ENCODE data around the gene LRRC51. TPM values are rescaled to one million over a fixed set of nuclear protein-coding genes. Genes with fewer than 3 reads are reported as not detected.

LRRC51 gene, protein sequence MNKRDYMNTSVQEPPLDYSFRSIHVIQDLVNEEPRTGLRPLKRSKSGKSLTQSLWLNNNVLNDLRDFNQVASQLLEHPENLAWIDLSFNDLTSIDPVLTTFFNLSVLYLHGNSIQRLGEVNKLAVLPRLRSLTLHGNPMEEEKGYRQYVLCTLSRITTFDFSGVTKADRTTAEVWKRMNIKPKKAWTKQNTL
- 11.4 TPM for total RNA-seq

DNA sequence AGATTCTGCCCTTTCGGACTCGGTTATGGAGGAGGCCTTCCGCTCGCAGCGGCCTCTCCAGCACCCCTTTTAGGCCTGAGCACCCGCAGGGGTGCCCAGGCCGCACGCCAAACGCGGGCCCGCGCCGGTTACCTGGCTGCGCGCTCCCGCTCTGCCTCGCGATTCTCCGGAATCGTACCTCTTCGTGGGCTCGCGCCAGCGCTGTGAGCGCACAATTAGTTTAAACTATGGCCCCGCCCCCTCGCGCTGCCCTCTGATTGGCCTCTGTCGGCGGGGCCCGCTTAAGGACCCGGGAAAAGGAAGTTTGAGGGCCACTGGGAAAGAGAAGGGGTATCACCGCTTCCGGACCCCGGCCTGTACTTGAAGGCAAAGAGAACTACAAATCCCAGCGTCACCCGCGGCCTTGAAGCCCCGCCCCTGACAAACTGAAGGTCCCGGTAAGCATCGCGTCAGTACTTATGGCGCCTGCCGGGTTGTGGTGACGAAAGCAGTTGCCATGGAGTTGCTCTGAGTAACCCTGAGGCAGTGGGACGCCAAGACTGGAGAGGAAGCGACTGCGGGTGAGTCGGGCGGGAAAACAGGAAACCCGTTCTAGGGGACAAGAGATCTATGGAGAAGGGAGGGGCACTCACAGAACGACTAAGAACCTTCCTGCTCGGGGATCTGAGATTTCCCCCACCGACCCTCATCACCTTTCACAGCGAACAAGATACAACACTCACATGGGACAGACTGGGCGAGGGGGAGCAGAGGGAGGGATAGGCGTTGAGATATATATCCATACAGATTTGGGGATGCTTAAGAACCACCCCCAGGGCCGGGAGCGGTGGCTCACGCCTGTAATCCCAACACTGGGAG, at the start of gene LRRC51, which contains the start of gene NUMA1:
LRRC51 (plus strand) TSS at position 525 of the 858 bp plus-strand sequence. CDS start 8,234 bp downstream, outside the sequence.
NUMA1 (minus strand) TSS at position 217 of the 858 bp plus-strand sequence. CDS start 44,599 bp downstream, outside the sequence.
- peak; percentile 99 for DNase-seq

DNA sequence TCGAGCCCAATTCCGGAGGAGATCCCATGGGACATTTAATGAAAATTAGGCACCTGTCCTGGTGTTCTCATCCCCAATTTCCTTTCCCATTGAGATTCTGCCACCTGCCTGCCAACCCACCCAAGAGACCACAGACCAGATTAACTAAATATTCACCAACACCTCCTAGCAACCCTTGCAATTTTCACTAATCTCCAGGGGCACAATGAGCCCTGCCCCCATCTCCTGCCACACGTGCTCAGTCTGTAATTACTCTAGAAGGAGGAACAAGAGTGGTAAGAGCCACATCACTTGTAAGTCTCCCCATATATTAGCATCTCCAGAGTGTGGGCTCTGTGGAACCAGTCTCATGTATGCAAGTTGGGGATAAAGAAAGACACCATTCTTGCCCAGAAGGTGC, 44.0 kb upstream of the LRRC51 start:
- DNase-seq: no peak

DNA sequence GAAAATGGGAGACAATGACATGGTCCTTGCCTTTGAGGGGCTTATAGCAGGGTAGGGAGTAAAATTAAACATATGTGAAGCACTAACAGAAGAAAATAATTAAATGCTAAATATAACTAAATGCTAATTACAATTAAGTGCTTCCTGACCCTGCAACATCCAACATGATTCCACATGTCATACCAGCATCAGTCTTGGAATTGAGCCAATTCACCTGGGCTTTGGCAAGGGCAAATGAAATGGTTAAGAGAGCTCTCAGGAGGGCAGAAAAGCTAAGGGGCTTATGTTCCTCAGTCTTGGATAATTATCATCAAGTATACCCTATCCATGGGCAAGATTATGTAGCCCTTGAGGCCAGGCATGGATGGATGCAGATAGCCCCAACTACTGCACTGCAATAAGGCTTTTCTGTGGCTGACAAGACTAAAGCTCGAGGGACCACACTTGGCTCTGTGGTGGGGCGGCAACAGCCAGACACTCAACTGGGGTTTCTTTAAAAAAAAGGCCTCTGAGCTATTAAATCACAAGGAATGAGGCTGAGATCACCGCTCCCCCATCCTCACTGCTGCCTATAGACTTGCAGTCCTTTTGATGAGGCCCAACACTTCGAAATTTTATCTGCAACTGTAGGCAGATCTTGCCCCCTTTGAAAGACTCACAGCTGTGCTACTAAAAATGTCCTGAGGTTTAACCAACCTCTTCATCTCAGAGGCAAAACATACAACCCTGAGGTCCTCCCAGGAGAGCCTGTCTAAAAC, 42.9 kb upstream of the LRRC51 start:
- no peak for DNase-seq

DNA sequence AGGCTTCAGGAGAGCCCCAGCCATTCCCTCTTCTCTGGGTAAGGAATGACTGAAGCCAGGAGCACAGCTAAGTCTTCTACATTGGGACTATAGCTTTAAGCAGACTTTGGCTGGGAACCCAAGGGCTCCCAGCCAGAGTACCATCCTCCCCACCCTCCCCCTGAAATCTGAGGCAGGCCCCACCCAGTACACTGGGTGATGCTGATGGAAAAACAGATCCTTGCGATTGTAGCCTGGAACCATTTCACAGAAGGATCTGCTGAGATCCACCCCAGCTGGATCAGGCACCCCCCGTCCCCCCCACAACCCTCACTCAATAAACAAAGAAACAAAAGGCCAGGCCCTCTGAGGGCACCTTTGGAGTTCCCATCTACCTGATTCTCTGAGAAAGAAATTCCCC, 42.2 kb upstream of the LRRC51 start:
- peak; percentile 72 for DNase-seq

DNA sequence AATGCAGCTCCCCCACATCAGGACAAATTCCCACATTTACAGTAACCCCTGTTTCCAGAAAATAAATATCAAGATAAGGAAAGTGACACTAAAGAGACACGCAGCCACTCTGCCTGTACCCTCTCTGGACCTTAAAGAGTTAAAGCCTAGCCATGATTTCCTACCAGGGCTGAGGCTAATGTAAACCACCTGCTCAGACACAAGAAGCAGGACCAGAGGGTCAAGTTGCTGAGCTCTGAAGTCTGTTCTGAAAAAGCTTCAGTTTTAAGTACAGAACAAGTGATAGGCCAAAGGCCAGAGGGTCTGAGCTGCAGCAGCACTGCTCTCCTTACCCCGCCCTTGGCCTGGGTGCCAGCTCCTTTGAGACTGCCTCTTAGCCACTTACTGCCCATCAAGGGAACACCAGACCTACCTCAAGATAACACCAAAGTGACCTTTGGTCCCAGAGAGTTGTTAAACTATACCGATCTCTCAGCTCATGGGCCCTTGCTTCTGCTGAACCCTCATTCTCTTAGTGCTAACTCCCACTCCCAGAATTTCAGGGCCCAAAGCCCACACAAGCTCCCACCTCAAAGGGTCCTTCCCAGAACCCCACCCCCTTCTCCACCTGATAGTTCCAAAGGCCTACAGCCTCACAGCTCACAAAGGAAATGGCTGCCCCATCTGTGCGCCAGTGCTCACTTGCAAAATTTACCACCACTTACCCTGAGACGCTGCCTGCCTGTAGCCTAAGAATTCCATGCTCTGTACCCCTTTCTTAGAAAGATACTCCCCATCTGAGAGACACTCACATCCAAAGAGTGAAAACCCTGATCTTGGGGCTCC, 41.4 kb upstream of the LRRC51 start:
- DNase-seq: no peak

DNA sequence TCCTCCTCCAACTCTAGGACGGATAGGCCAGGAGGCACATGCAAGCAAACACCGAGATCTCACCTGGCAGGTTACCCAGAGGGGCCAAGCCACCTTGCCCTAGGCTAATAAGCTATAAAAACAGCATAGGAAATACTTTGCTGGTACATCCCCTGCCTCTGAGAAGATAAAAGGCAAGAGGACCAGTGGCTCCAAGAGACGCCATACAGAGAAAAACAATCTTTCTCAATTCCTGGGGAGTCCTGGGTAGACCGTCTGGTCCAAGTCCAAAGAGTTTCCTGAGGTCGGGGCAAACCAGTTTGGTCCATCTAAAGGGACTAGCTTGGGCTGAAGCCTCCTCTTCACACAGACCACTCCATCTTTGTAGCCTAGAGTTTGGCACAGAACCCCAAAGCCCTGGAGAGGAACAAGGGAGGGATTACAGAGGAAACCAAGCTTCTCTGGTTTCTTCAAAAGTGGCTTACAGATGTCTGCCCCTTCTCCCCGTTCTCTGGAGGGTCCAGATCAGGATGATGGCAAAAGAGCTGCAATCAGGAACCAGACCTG, 40.7 kb upstream of the LRRC51 start:
- no peak for DNase-seq

DNA sequence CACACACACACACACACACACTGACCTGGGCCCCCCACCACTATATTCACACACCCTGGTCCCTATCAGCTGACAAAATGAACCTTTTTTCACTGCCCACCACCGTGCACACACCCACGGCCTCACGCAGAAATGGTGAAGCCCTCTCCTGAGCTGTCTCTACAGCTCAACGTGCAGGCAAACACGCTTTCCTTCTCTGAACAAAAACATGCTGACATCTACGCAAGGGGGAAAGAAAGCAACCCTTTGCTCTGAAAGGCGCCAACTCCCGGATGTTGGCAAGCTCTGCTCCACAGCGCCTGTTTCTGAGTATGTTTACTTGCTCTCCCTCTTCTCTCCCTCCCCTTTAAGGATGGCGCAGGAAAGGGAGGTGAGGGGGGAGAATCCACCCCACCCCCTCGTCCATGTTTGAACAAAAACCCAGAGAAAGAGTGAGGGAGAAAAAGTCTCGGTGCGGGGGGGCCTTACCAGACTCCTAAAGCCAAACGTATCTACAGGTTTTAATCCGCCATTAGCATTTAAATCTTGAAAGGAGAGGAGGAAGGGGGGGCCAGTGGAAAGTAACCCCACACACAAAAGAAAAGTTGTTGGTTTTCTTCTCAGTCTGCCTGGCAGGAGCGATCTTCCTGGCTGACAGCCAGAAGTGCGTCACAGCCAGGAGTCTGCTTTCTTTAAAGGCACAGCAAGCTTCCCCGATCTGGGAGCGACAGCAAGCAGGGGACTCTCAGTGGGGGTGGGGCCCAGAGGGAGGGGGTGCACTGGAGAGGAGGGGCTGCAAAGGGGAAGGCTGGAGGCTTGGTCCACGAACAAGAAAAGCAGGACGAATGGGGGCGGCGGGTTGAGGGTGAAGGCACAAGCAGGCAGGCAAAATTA, 39.9 kb upstream of the LRRC51 start:
- peak; percentile 88 for DNase-seq

DNA sequence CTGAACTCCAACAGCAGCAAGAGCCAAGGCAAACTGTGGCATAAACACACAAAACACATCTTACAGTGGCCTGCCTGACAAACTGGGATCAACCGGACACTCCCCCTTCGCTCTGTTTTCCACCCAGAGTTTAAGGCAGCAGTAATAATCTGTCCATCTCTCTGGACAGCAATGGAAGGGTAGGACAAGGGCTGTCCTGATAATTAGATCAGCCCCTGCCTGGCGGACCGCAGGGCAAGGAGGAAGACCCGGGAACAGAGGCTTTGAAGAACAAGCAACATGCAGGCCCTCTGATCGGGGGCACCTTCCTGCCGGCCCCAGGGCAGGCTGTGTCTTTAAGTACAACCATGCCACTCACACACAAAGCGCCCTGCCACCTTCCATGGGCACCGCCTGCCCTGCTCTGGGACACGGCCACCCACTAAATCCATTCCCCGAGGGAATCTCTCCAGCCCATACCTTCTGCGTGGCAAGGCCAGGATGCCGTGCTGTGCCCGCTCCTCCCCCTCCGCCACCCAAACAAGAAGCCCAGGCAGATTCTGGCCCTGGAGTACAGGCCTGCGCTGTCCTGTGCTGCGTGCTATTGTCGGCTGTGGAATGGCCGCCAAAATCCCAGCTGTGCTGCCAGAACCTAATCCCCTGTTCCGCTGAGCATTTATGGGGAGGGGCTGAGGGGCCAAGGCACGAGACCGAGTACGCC, 39.1 kb upstream of the LRRC51 start:
- peak; percentile 80 for DNase-seq

DNA sequence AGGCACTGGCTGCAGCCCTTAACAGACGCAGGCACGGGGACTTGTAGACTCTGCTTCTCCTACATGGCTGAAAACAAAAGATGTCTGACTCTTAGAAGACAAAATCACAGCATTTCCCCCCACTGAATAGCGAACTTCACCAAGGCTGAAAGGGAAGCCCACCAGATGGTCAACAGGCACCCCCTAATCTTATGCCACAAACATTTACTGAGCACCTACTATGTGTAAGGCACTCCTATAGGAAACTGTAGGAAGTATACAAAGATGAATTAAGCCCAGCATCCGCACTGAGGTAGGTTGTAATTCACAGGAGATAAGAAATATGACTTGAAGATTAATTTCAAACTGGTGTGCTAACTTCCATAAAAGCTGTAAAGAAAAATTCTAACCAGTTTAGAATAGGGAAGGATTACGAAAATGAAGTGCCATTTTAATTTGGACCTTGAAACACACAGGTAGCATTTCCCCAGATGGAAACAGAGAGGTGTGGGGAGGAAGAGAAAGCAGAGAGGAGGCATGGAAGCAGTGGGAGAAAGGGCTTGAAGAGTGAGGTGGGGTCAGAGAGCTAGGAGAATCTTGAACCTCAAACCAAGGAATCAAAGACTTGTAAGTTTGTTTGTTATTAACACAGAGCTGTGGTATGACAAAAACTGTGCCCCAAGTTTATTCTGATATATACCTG, 38.4 kb upstream of the LRRC51 start:
- DNase-seq: no peak

DNA sequence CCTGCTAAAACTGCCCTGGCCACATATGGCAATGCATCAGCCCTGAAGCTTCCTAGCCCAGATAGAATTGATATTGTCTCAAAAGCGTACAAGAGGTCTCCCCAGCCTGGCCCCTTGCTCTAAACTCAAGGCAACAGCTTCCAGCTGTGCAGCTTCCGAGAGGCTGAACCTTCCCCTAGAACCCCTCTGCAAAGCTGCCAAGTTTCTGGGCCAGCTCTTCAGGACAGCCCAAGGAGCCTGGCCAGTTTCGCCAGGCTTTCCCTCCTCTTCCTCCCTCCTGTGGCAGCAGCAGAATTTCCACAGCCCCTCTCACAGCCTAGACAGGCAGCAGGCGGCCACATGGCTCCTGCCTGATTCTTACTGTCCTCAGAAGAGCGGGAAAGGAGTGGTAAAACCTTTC, 34.8 kb upstream of the LRRC51 start:
- DNase-seq: no peak

DNA sequence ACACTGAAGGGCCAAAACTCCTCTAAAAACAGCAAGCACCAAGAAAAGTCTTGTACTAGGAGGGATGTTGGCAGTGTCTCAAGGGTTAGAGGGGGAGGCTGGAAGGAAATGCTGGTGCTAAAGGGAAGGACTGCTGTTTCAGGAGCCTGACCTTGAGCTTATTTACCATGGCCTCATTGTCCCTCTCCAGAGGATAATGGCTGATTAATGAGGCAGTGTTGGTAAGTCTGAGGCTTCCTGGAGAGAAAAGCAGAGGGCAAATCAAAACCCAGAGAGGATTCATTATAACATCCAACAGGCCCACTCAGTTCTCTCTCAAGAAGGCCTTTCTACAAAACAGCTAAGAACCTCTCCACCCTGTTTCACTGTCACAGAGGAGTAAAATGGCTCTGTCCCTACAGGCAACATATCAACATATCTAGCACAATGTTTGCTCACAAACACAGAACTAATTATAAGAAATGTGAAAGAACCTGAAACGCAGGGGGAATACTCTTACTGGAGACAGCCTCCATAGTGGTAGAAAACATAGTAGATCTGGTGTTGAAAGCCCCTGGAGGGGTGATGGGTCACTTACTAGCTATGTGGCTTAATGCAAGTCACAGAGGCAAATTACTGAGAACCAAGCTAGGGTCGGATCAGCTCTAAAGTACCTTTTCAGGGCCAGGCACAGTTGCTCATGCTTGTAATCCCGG, 31.7 kb upstream of the LRRC51 start:
- no peak for DNase-seq

DNA sequence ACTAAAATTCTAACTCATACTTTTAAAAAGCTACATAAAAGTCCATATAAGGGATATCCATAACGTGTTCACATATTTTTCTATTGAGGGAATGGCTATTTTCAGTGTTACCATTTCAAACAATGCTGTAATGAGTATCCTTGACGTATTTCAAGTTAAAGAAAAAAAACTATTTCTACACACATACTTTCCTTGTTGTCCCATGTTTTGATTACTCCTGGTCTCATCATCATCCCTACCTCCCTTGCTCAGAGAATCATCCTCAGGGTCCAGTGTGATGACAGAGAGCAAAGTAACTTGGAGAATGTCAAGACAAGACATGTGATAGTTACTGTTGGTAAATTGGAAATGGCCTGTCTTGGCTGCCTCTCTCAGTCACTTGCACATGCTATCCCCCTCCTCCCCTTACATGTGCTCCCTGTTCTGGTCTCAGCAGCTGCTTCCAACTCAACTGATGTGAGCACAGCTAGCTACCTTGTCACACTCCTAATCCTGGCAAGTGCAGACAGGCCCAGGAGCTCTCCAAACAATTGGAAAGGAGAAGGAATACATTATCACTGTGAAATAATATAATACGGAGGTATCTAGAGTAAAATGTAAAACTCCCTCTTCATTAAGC, 22.1 kb upstream of the LRRC51 start:
- DNase-seq: no peak

DNA sequence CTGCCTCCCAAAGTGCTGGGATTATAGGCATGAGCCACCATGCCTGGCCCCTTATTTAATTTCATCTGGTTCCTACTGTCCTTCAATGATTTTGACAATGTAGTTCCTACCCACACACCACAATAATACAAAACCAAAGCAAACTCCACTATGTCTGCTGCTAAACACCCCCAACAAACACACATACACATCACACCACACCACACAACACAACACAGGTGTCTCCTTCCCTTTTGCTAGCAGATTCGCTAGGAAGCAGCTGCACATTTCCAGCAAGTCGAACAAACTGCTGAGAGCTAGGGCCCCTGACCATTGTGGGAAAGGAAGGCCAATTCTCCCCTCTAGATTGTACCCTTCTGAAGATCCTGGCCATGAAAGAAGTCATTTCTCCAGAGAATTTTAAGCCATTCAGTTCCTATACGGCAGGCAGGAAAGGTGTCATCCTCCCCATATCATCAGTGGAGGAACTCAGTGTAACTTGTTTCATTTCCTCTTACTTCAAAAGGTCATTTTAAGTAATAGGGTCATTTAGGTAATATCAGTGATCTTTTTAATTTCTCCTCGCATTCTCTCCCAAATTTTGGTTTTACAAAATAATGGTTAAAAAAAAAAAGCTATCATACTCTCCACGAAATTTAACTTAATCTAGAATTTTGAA, 18.8 kb upstream of the LRRC51 start:
- DNase-seq: no peak

DNA sequence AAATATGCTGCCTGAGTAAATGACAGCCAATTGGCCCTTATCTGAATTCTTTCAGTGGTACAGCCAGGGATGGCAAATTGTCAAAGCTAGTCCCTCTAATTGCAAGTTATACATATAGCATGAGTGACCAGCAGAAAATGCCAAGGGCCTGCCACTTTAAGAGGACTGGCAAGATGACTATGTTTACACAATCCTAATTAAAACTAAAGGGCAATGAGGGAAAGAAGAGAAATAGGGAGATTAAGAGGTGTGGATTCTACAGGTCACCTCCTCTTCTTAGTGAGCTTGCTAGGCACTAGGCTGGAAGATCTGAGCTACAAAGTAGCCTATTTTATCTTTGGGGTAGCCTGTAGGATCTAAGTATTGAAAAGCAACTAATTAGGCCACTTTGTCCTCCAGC, 13.8 kb upstream of the LRRC51 start:
- no peak for DNase-seq

DNA sequence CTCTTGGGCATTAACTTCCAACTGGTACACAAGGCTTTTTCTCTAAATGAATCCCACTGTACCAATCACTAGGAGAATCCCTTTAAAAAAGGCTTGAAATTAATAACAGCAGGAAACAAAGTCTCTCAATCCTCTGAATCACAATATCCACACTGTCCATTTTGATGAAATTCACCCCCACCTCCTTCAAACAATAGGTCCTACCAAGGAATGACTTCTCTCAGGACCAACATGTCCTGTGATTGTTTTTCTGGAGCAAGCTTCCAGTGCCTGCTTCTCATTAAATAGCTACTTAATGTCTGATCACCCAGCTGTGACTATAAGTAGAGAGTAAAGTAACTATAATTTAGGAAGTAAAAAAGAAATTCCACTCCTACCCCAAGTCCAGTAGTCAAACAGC, 13.4 kb upstream of the LRRC51 start:
- DNase-seq: no peak

DNA sequence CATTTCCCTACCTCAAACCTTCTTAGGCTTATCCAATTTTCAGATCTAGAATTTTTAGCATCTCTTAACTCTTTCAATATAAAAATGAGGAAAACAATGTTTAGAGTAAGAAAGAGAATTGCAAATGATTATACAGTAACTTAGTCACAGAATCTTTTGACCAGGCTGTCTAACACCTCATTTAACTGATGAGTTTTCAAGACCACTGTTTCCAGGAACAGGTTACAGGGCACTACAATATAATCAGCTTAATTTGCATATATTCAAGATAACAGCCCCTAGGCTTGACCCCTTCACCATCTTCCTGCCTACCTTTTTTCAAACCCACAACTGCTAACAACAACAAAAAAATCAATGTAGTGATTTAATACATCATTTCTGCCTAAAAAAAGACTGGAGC, 13.0 kb upstream of the LRRC51 start:
- no peak for DNase-seq

DNA sequence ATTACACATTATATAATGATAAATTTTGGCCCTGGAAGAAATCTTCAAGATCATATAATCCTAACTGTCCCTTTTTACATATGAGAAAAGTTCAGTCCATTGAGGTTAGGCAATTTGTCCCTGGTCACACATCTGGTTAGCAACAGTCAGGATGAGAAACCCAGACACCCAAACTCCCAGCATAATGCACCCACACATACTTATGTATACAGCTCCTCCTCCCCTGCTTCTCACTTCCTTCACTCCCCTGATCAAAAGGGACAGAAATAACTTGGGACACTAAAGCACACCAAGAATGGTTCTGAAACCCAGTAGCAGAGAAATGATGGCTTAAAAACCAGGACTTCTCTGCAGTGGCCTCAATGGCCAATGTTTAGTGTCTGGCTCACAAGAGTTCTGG, 11.4 kb upstream of the LRRC51 start:
- DNase-seq: no peak

DNA sequence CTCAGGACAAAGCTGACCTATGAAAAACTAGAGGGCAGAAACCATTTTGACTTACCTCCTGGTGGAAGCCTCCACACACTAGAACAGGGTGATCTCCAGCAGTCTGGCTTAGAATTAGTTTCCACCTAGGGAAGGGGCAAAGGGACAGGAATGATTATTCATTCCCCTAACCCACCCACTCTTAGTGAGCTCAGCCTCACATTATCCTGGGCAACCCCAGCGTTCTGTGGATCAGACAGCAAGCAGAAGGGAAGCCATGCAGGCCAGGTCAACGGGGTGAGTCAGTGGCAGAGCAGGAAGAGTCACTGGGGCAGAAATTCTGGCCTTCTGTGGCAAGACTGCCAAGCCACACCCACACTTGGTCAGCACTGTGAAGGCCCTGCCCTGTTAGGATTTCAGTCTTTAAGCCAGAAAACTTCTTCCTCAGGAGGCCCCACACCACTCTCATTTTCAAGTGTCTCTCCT, 10.8 kb upstream of the LRRC51 start:
- peak; percentile 34 for DNase-seq

All from occipital lobe (tissue), 2 donors.